ENCODE measurements around the gene ZNF594. TPM values are rescaled to one million over a fixed set of nuclear protein-coding genes. Genes with fewer than 3 reads are reported as not detected.
"Not testable (repeated sequence)": the region's sequence is repeated elsewhere in the genome, so short reads cannot be mapped to it uniquely, and the experiment has no call there.

Gene ZNF594
- total RNA-seq, 1 donor from 2014 or later, result 26.1 TPM

- peaks cover 56% of the 10 kb centered on the region for H3K9me3 Mint-ChIP-seq (ENCODE audit: low read depth)
- no peaks in the 10 kb centered on the region for H3K27me3 Mint-ChIP-seq
- no peak for DNase-seq (ENCODE audit: low spot score, unreplicated experiment)
- peak overlapping the region; percentile 94 for H3K27ac Mint-ChIP-seq
- peaks cover 75% of the 10 kb centered on the region for H3K36me3 Mint-ChIP-seq (ENCODE audit: insufficient read depth)
- no peak for TF ChIP-seq CTCF (IDR thresholded peaks at IDR 0.05; ENCODE audit: unreplicated experiment)
- no peaks in the 10 kb centered on the region for H3K4me1 Mint-ChIP-seq (ENCODE audit: low read depth)
- H3K4me3 Mint-ChIP-seq (ENCODE audit: low read depth), result no peak overlapping the region
Observed at GRCh38 chr17:5181509-5182305, 10.0 kb downstream of the ZNF594 start.

DNA sequence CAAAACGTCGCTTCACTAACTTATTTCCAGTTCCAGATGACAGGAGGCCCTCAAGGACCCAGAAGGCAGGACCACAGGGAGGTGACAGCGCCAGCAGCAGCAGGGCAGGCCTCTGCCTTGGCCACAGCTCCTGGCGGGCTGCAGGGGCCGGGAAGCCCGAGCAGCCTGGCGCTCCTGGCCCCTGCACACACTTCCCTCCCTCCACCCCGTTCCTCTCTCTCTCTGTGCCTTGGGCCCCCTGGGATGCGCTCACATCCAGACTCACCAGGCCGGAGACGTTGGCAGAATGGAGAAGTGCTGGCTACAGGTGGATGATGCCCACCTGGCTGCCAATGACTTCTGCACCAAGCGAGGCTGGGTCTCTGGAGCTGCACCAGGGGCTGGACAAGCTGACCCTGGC, 12.7 kb downstream of the ZNF594 start:
- Mint-ChIP-seq H3K27ac (no peak overlapping the region), H3K4me1 (ENCODE audit: low read depth) (no peaks in the 10 kb centered on the region), H3K4me3 (ENCODE audit: low read depth) (no peak overlapping the region), H3K36me3 (ENCODE audit: insufficient read depth) (peaks cover 75% of the 10 kb centered on the region), H3K9me3 (ENCODE audit: low read depth) (peaks cover 47% of the 10 kb centered on the region), H3K27me3 (no peaks in the 10 kb centered on the region)
- DNase-seq (ENCODE audit: low spot score, unreplicated experiment), result no peak
- TF ChIP-seq CTCF (IDR thresholded peaks at IDR 0.05; ENCODE audit: unreplicated experiment), result no peak

- not testable (repeated sequence) for H3K27me3 Mint-ChIP-seq; H3K4me1 Mint-ChIP-seq (ENCODE audit: low read depth); H3K4me3 Mint-ChIP-seq (ENCODE audit: low read depth); DNase-seq (ENCODE audit: low spot score, unreplicated experiment); H3K27ac Mint-ChIP-seq
- Mint-ChIP-seq H3K9me3 (ENCODE audit: low read depth) (peaks cover 19% of the 10 kb centered on the region), H3K36me3 (ENCODE audit: insufficient read depth) (peaks cover 42% of the 10 kb centered on the region)
Observed at GRCh38 chr17:5175027-5175426, 16.6 kb downstream of the ZNF594 start.

GRCh38 chr17:5165791-5166564, 25.7 kb downstream of the ZNF594 start:
- H3K36me3 Mint-ChIP-seq (ENCODE audit: insufficient read depth); H3K27ac Mint-ChIP-seq; DNase-seq (ENCODE audit: low spot score, unreplicated experiment); H3K4me3 Mint-ChIP-seq (ENCODE audit: low read depth); H3K9me3 Mint-ChIP-seq (ENCODE audit: low read depth); H3K4me1 Mint-ChIP-seq (ENCODE audit: low read depth); H3K27me3 Mint-ChIP-seq: not testable (repeated sequence)

- no peaks in the 10 kb centered on the region for H3K9me3 Mint-ChIP-seq (ENCODE audit: low read depth)
- H3K4me1 Mint-ChIP-seq (ENCODE audit: low read depth), result no peaks in the 10 kb centered on the region
- no peak overlapping the region for H3K4me3 Mint-ChIP-seq (ENCODE audit: low read depth)
- peaks cover under 1% of the 10 kb centered on the region for H3K27me3 Mint-ChIP-seq
- DNase-seq (ENCODE audit: low spot score, unreplicated experiment), result no peak
- no peak for TF ChIP-seq CTCF (IDR thresholded peaks at IDR 0.05; ENCODE audit: unreplicated experiment)
- no peak overlapping the region for H3K27ac Mint-ChIP-seq
- no peaks in the 10 kb centered on the region for H3K36me3 Mint-ChIP-seq (ENCODE audit: insufficient read depth)
Observed at GRCh38 chr17:5164436-5164835, 27.2 kb downstream of the ZNF594 start.

- not testable (repeated sequence) for H3K36me3 Mint-ChIP-seq (ENCODE audit: insufficient read depth); H3K9me3 Mint-ChIP-seq (ENCODE audit: low read depth); H3K4me1 Mint-ChIP-seq (ENCODE audit: low read depth); H3K4me3 Mint-ChIP-seq (ENCODE audit: low read depth); H3K27ac Mint-ChIP-seq; DNase-seq (ENCODE audit: low spot score, unreplicated experiment)
- H3K27me3 Mint-ChIP-seq, result peaks cover 19% of the 10 kb centered on the region
Observed at GRCh38 chr17:5161793-5162192, 29.9 kb downstream of the ZNF594 start.

DNA sequence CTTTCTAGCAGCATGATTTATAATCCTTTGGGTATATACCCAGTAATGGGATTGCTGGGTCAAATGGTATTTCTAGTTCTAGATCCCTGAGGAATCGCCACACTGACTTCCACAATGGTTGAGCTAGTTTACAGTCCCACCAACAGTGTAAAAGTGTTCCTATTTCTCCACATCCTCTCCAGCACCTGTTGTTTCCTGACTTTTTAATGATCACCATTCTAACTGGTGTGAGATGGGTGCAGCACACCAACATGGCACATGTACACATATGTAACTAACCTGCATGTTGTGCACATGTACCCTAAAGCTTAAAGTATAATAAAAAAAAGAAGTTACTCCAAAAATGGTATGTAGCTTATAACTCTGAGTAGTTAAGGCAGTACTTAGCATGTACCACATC, 31.0 kb downstream of the ZNF594 start:
- H3K27ac Mint-ChIP-seq; H3K36me3 Mint-ChIP-seq (ENCODE audit: insufficient read depth); DNase-seq (ENCODE audit: low spot score, unreplicated experiment); H3K4me1 Mint-ChIP-seq (ENCODE audit: low read depth); H3K9me3 Mint-ChIP-seq (ENCODE audit: low read depth); H3K4me3 Mint-ChIP-seq (ENCODE audit: low read depth): not testable (repeated sequence)
- H3K27me3 Mint-ChIP-seq, result peaks cover 19% of the 10 kb centered on the region

- H3K27ac Mint-ChIP-seq; H3K9me3 Mint-ChIP-seq (ENCODE audit: low read depth); H3K4me1 Mint-ChIP-seq (ENCODE audit: low read depth); H3K36me3 Mint-ChIP-seq (ENCODE audit: insufficient read depth); DNase-seq (ENCODE audit: low spot score, unreplicated experiment); H3K4me3 Mint-ChIP-seq (ENCODE audit: low read depth): not testable (repeated sequence)
- H3K27me3 Mint-ChIP-seq, result peaks cover 11% of the 10 kb centered on the region
Observed at GRCh38 chr17:5146122-5146521, 45.5 kb downstream of the ZNF594 start.

GRCh38 chr17:5142877-5143276, 48.8 kb downstream of the ZNF594 start:
- H3K9me3 Mint-ChIP-seq (ENCODE audit: low read depth); DNase-seq (ENCODE audit: low spot score, unreplicated experiment); H3K27ac Mint-ChIP-seq; H3K4me1 Mint-ChIP-seq (ENCODE audit: low read depth); H3K4me3 Mint-ChIP-seq (ENCODE audit: low read depth); H3K27me3 Mint-ChIP-seq; H3K36me3 Mint-ChIP-seq (ENCODE audit: insufficient read depth): not testable (repeated sequence)
